Measurements from ENCODE around the gene CD38.

Gene CD38

DNA sequence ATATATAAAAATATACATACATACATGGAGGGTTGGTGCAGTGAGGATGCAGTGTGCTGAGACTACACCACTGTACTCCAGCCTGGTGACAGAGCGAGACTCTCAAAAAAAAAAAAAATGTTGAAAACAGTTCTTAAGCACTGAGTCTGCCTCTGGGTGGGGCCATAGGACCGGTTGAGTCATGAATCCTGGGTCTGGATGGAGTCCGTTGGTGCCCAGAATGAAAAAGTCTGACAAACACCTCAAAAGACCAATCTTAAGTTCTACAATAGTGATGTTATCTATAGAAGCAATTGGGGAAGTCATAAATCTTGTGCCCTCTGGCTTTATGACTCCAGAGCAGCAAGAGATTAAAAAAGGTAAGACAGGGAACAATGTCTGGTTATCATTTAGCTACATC is 90.0 kb downstream of the CD38 start:
- DNase-seq (ENCODE audit: low spot score) = no peak

DNA sequence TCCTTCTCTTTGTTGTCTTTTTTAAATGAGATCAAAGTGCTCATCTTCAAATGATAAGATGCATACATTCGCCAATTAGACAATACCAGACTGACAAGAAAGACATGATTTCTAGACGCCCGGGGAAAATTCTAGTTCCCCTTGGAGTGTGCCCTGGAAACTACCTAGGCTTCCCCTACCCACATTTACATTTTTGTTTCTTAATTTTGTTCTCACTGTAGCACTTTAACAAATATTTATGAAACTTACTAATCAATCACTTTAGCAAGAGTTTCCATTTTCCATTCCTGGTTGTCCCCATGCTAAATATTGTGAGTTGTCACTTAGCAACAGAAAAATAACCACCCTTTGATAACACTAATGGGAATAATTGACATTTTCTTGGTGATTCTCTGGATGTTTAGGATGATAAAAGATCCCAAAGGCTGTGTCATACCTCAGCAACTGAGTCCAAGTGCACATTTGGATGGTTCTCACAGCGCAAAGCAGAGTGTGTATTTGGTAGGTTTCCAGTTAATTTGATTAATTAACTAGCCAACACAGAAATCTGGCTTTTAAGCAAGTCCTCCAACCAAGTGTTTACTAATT is 90.8 kb downstream of the CD38 start:
- no peak for DNase-seq (ENCODE audit: low spot score)

DNA sequence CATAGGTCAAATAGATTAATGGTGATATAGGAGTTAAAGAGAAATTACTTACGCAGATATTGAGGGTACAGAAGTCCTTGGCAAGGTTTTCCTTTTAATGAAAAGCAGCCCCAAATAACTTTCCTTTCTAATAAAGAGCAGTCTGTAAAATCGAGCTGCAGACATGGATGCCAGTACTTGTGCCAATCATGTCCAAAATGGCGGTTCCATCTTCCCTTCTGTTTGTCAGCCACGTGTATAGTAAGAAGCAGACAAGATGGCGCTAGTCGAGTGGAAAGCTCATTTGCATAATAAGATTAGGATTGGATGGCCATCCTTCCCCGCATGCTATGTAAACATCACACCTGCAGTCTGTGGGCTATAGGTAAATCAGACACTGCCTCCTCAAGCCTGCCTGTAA is 92.0 kb downstream of the CD38 start:
- no peak for DNase-seq (ENCODE audit: low spot score)

DNA sequence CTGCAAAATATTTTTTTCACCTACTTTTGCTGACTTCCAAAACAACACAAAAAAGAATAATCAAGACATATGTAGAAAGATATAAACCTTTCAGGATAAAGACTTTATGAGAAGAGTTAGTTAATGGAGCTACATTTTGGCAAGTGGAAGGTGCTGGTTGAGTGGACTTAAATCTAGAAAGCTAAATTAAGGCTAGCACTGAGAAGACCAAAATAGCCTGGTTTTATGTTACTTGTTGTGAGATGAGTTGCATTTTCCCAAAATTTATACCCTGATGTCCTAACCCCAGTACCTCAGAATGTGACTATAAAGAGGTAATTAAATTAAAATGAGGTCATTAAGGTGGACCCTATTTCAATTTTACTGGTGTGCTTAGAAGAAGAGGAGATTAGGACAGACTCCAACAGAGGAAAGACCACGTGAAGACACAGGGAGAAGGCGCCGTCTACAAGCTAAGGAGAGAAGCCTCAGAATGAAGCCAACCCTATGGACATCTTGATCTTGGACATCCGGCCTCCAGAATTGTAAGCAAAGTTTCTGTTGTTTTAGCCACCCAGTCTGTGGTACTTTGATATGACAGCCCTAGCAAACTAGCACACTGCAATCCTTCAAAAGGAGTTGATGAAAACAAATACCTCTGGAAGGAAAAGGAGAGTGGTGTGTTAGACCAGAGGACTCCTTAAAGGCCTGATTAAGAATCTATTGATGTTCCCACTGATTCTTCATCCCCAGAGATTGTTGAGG is 93.0 kb downstream of the CD38 start:
- DNase-seq (ENCODE audit: low spot score) = no peak

DNA sequence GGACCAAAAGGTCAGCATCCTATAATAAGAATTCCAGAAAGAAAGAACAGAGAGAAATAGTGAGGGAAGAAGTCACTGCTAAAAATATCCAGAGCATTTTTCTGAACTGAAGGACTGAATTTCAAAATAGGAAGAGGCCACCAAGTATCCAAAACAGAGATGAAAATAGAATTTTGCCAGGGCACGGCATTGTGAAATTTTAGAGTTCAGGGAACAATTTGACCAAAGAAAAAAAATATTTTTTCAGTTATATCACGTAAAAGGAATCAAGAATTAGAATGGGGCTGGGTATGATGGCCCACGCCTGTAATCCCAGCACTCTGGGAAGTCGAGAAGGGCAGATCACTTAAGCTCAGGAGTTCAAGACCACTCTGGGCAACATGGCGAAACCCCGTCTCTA is 95.0 kb downstream of the CD38 start:
- DNase-seq (ENCODE audit: low spot score) = no peak

DNA sequence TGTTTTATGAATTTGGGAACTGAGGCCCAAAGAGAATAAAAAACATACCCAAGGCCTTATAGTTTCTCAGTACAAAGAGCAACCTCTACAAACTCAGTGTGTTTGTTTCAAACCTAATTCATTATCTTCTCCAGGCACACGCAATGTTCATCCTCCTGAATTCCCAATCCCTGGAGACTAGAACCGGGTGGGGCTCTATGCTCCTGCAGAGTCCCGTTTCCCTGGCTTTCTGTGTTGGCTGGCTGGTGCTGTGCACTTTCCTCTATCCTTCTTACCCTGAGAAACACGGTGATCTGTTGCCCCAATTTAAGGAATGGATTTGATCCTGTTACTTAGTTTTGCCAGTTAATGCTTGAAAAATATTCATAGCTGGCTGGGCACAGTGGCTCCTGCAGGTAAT is 96.5 kb downstream of the CD38 start:
- DNase-seq (ENCODE audit: low spot score) = no peak

DNA sequence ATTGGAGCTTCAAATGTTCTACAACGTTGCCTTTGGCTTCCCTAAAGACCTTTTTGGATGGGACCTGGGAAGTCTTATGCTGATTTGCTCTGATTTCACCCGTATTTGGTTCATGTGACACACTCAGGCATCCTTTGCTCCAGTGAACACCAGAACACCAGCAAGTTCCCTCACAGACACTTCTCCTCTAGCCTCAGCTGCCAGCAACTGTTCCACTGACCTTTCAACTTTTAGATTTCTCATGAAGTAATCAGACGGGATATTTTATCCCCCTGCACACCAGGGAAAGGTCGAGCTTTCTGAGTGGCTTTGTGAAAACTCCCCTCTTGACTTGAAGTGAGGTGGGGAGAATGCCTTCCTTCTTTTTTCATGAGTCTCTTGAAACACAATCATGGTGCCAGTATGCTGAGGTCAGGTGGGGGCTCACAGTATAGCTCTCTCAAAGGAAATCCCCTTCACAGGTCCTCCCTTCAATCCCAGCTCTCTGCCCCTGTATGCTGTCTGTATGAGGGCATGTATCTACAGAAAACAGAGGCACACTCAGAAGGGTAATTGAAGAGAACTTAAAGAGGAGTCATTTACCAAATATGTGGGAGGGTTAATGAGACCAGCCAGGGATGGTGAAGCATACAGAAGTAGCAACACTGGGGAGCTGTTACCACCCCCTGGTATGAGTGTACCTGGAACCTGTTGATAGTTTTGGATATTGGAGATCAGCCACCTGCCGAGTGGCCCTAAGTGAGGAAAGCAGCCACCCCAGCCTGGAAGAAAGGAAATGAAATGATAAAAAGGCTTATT is 97.7 kb downstream of the CD38 start:
- no peak for DNase-seq (ENCODE audit: low spot score)

DNA sequence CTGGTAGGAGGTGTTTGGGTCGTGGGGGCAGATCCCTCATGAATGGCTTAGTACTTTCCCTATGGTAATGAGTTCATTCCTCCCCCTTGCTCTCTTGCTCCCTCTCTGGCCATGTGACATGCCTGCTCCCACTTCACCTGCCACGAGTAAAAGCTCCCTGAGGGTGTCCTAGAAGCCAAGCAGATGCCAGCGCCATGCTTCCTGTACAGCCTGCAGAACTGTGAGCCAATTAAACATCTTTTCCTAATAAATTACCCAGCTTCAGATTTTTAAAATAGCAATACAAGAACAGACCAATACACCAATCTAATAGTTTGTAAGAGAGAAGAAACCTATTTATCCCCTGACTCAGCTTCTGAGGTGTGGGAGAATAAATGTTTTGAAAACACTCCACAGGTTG is 99.9 kb downstream of the CD38 start:
- DNase-seq (ENCODE audit: low spot score) = no peak

- no peak for DNase-seq (ENCODE audit: low spot score)
These were observed 103.7 kb downstream of the CD38 start for GRCh38 chr4:15881820-15882219.

- DNase-seq (ENCODE audit: low spot score) = peak; percentile 80
These were observed 104.6 kb downstream of the CD38 start for GRCh38 chr4:15882675-15883086.

GRCh38 chr4:15883610-15884243 is 105.6 kb downstream of the CD38 start:
- DNase-seq (ENCODE audit: low spot score) = no peak

GRCh38 chr4:15884666-15885065 is 106.5 kb downstream of the CD38 start:
- DNase-seq (ENCODE audit: low spot score) = no peak

GRCh38 chr4:15885422-15885821 is 107.3 kb downstream of the CD38 start:
- DNase-seq (ENCODE audit: low spot score) = no peak

DNA sequence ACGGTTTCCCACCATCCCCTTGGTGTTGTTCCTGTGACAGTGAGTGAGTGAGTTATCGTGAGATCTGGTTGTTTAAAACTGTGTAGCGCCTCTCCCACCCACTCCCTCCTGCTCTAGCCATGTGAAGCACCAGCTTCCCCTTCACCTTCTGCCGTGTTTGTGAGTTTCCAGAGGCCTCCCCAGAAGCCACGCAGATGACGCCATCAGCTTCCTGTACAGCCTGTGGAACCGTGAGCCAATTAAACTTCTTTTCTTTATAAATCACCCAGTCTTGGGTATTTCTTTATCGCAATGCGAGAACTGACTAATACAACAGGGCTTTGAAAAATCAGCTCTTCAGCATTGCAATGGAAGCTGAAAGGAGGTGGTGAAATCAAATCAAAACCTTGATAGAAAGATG is 110.4 kb downstream of the CD38 start:
- no peak for DNase-seq (ENCODE audit: low spot score)

GRCh38 chr4:15890246-15890829 is 112.2 kb downstream of the CD38 start:
- DNase-seq (ENCODE audit: low spot score) = no peak

DNA sequence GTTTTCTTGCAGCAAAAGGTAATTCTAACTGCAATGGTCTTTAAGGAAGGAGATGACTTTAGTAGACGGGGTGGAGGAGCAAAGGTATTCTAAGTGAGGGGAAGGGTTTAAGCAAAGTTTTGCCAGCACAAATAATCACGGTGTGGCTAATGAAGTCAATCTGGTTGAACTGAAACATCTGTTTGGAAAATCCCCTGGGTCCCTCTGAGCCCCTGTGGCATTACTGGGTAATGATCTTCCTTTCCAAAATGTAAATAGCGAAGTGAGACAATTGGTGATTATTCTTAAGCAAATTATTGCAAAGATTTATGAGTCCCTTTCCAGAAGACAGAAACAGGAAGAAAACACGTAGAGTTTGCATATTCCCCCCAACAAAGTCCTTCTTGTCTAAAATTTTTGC is 113.2 kb downstream of the CD38 start:
- no peak for DNase-seq (ENCODE audit: low spot score)

DNA sequence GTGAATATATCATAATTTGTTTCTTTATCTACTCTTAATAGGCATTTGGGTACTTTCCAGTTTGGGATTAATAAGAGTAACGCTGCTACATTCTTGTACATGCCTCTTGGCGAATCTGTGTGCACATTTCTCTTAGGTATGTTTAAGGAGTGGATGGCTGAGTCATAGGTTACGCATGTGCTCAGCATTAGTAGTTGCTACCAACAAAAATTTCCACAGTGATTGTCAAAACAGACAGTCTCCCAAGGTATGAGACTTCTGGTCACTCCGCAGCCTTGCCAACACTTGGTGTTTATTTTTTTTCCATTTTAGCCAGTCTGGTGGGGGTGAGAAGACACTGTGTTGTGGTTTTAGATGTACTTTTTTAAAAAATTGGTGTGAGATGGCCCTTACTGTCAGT is 115.8 kb downstream of the CD38 start:
- DNase-seq (ENCODE audit: low spot score) = no peak

- no peak for DNase-seq (ENCODE audit: low spot score)
These were observed 116.3 kb downstream of the CD38 start for GRCh38 chr4:15894393-15894792.

GRCh38 chr4:15894921-15895916 is 117.1 kb downstream of the CD38 start:
- DNase-seq (ENCODE audit: low spot score) = no peak

- no peak for DNase-seq (ENCODE audit: low spot score)
These were observed 119.4 kb downstream of the CD38 start for GRCh38 chr4:15897577-15897976.

DNA sequence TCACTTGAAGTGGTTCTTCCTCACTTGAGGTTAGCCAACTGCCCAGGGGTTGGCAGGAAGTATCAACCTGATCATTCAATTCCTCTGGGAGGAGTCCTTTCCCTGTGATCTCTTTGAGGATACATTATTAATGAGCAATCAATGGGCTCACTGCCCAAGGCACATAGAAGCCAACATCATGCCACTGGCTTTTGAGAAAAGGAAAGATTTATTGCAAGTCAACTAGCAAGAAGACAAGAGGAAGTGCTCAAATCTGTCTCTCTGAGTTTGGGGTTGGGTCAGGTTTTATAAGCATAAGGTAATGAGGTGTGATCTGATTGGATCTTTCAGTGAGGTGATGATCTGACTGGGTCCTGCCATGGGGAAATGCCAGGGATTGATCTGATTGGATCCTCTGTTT is 120.8 kb downstream of the CD38 start:
- DNase-seq (ENCODE audit: low spot score) = no peak
